GM20000 (cell line): ENCODE data around the gene ADCY5.

Experiments
- DNase-seq: peaks from one replicate; pipeline ENCODE4 v3.0.0; 2012; ENCODE audit warnings: low spot score
- TF ChIP-seq, protein P1 (sequence below): IDR thresholded peaks from 2 replicates; pipeline ENCODE4 v1.5.1; 2012; ENCODE audit warnings: mild to moderate bottlenecking, control low read depth; ENCODE audit errors: extremely low read depth, missing control alignments

Gene ADCY5

DNA sequence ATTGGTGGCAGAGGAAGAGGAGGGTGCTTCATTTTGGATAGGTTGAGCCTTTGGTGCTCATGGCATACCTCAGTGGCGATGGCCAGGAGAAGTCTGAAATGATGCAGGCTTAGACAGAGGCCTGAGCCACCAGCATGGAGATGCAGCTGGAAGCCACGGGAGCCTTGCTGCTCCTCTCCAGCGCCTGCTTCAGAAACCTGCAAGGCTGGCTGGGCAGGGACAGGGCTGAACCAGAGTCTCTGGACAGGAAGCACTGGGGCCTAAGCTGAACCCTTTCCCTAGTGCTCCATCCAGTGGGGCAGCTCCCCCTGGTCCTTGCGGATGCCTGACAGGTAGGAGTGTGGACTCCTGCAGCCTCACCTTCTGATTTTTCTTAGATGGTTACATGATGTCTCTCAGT is 36.7 kb upstream of the ADCY5 start:
- TF ChIP-seq, protein P1, sequence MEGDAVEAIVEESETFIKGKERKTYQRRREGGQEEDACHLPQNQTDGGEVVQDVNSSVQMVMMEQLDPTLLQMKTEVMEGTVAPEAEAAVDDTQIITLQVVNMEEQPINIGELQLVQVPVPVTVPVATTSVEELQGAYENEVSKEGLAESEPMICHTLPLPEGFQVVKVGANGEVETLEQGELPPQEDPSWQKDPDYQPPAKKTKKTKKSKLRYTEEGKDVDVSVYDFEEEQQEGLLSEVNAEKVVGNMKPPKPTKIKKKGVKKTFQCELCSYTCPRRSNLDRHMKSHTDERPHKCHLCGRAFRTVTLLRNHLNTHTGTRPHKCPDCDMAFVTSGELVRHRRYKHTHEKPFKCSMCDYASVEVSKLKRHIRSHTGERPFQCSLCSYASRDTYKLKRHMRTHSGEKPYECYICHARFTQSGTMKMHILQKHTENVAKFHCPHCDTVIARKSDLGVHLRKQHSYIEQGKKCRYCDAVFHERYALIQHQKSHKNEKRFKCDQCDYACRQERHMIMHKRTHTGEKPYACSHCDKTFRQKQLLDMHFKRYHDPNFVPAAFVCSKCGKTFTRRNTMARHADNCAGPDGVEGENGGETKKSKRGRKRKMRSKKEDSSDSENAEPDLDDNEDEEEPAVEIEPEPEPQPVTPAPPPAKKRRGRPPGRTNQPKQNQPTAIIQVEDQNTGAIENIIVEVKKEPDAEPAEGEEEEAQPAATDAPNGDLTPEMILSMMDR, result no peak
- DNase-seq, result no peak

DNA sequence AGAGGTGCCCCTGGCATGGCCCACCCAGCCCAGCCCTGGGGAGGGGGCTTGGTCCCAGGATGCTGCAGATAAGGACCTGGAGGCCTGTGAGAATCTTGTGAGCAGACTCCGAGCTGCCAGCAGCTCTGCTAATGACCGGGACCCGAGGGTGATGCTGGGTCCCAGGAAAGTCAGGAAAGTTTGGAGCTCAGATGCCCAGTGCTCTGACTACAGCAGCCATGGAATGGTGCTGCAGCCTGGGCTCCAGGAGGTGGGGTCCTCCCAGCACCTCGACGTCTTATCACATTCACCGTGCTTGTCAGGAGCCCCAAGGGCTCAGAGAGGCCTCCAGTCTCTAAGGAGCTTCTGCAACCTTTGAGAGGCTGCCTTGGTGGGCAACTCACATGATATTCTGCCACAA is 34.3 kb upstream of the ADCY5 start:
- DNase-seq, result no peak
- TF ChIP-seq, protein P1, result no peak

DNA sequence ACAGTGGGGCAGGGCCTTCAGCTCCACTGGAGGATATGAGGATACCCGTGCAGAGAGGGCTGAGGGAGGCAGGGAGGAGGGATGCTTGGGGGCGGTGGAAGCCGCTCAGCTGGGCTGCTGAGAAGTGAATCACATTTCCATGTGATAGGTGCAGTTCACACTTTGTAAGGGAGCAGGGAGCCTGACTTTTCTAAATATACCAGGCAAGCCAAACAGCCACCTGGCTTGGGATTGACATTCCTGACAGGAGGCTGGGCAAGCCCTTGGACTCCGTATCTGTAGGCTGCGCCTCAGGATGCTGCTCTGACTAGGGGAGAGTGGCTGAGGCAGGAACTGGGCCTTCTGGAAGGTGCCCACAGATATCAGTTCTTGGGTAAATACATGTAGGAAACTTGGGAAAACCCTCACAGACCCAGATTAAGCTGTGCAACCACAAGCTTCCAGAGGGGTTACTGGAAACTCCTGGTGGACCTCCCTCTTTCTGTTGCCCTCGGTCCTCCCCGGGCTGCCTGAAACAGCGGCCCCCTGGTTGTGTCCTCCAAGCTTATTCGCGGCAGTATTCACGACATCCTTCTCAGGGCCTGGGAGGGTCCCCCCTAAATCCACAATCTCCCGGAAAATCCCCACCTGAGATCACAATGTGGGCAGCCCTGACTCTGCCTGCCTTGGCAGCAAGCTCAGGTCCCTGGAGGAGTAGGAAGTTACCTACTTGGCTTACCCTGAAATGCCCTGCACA is 33.0 kb upstream of the ADCY5 start:
- TF ChIP-seq, protein P1, result no peak
- no peak for DNase-seq

DNA sequence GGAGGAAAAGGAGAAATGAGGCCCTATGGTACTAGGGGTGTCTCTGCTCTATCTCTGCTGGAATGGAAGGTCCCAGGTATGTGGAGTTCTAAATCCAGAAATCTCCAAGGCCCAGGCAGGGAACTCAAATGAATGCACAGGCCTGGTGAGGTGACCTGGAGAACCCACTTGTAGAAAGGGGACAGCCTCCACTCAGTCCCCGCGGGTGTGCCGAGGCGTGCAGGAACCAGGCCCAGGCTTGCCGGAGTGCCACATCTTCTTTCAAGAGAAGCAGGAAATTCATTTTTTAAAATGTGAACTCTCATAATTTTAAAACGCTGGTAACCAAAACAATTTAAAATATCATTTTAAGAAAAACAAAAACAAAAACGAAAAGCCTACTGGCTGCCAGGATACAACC is 32.2 kb upstream of the ADCY5 start:
- DNase-seq, result no peak
- TF ChIP-seq, protein P1, result no peak

DNA sequence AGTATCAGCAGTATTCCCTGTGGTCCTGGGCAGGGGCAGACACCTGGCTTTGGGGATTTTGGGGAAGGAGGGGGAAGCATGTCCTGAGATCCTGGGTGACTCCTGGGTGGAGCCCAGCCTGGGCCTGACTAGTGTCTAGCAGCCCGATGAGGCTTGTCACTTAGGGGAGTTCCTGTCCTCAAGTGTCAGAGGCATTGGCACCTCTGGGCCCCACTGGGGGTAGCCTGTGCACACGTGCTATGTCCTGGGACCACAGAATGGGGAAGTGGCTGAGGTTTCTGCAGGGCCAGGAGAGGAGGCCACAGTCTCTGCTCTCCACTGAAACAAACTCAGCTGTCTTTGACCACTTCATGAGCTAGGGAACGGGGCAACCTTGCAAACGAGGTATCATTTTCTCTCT is 31.5 kb upstream of the ADCY5 start:
- TF ChIP-seq, protein P1, result no peak
- DNase-seq, result peak; percentile 19

DNA sequence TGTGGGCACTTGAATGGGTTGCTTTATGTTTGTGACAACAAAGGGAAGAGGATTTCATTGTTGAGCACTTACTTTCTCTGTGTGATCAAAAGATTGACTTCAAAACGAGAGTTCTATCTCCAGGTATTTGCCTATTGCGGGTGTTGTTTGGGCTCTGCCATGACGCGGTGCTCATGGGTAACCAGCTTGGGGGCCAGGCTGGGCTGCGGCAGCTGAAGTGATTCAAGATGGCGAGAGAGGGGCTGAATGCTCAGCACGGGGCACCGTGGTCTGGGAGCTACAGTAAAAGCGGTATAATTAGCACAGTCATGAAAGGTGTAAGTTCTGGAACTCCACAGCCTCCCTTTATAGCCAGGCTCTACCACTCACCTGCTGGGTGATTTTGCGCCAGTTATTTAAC is 31.0 kb upstream of the ADCY5 start:
- TF ChIP-seq, protein P1, result no peak
- no peak for DNase-seq

DNA sequence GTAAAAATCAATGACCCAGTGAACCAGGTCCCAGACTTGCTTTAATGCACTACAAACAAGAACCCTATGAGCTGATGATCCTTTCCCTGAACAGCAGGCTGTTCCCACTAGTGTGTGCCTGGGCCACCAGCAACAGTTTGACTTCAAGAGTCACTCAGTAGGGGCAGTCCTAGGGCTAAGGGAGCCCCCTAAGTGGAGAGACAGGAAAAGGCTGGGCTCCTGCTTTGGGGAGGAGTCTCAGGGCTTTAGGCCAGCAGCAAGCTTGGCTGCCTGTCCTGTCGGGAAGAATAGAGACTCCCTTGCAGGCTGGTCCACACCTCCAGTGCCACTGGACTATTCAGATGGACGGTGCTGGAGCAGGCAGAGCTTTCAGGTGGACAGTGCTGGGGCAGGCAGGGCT is 29.4 kb upstream of the ADCY5 start:
- TF ChIP-seq, protein P1, result no peak
- no peak for DNase-seq
